GOT3 (cell line): ENCODE measurements around the gene WNT7A.

Experiments
- DNase-seq: peaks from one replicate; lab custom pipeline; 2025; ENCODE audit warnings: mixed read lengths; lab: John Stamatoyannopoulos, UW

WNT7A gene

GRCh38 chr3:13792512-13793371 lies 87.1 kb downstream of the WNT7A start:
- DNase-seq = no peak

- no peak for DNase-seq
These were observed 87.8 kb downstream of the WNT7A start for GRCh38 chr3:13792051-13792490.

DNA sequence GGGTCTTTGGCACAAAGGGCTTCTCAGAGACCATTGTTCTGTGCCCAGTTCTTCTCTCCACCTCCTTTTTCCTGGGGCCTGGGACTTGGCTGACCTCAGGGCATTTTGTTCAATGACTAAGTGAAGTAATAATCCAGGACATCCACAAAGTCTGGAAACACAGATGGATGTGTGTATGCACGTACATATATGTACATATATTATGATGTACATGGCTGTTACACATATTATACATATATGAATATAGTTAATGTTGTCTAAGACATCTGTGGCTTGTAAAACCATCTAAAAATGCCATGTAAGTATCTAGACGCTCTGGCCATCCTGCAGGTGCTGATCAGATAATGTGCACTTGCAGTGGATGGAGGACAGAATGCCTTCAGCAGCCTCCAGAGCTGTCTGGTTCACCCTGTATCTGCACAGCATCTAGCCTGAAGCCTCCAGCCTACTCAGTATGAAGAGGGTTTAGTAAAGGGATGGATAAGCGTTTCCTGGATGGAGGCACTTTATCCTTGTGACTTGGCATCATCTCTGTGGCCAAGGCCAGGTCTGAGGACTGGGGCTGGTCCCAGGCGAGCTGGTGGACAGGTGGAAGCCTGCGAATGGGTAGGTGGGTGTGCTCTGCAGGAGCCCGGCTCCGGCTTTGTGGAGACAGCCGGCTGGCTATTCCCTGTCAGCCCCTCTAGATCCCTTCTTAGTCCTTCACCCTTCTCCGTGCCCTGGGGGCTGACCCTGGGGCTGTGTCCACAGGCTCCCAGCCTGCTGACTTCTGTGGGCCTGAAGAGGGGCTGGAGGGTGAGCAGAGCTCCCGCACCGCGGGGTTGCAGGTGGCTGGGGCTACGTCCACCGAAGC lies 88.4 kb downstream of the WNT7A start:
- DNase-seq = no peak

DNA sequence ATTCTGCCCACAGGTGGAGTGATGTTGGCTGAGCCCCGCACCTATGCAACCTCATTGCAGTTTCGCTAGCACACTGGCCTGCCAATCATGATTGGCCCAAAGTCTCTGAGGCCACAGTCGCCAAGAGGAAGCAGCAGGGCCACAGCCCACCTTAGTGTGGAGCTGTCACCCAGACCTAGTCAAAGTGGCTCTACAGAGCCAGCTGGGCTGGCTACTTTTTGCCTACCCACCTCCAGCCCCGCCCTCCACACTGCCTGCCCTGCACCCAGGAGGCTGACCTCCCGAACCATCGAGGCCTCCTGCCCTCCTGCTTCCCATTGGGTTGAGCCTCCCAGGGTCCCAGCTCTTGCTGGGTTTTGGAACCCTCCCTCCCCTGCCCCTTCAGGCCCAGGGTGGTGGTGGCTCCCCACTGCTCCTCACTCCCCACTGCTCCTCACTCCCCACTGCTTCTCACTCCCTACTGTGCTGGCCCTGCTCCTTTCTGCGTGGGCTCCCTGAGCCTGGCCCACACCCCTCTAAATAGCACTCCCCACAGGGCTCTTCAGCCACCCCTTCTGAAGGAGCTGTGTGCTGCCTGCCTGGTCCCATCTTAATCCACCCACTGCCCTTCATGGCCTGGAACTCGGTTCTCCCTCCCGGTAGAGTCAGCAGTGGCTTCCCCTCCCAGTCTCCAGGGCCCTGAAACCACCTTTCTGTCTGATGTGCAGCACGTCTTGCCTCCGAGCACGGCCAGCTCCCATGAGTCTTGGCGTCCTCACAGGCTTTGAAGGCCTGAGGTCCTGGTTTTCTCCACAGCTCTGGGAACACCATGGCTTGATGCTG lies 89.3 kb downstream of the WNT7A start:
- DNase-seq = no peak

GRCh38 chr3:13788522-13789424 lies 91.1 kb downstream of the WNT7A start:
- DNase-seq = no peak

DNA sequence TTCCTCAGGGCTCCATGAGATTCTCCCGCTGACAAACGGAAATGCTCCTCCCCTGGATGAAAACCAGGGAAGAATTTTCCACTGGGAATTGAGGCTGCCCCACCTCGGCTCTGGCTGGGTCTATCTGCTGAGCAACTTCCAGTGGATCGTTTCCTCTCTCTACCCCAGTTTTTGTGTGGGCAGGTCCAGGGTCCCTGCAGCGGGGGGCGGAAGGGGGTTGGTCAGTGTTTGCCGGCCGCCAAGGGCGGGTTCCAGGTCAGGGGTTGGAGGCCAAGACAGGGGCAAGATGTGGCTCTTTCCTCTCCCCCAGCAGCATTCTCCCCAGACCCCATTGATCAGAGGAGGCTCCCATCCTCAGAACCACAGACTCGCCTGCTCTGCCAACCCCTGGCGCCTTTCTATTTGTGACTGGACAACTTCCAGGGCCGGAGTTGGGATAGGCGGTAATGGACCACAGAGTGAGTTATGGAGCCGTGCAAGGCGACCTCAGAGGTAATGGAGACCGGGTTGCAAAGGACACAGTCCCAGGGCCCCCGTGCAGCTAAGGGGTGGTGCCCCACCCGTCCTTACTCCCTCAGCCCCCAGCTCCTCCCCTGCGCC lies 92.2 kb downstream of the WNT7A start:
- no peak for DNase-seq

- DNase-seq = no peak
These were observed 93.1 kb downstream of the WNT7A start for GRCh38 chr3:13786811-13787210.

DNA sequence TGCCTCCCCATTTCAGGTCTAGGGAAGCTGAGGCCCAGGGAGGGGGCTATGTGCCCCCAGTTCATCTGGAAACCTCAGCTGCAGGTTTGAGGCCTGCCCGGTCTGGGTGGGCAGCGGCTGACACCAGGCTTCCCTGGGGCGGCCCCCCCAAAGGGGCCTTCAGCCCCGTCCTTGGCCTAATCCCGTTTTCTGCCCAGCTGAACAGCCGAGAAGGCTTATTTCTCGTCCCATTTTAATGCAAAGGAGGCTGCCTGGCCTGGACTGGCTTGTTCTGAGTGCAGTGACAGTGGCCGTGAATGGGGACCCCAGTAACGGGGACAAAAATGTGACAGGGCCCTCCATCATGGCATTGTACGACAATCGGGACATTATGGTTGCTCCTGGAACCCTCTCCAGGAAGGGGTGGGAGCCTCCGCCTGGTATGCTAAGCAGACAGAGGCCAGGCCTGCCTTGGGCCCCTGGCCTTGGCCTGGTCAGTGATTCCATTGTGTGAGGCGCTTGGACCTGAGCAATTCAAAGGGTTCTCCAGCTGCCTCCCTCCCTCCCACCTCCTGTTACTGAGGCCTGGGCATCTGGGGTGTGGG lies 93.9 kb downstream of the WNT7A start:
- DNase-seq = no peak

- no peak for DNase-seq
These were observed 94.5 kb downstream of the WNT7A start for GRCh38 chr3:13785351-13785750.

GRCh38 chr3:13783476-13783875 lies 96.4 kb downstream of the WNT7A start:
- no peak for DNase-seq

DNA sequence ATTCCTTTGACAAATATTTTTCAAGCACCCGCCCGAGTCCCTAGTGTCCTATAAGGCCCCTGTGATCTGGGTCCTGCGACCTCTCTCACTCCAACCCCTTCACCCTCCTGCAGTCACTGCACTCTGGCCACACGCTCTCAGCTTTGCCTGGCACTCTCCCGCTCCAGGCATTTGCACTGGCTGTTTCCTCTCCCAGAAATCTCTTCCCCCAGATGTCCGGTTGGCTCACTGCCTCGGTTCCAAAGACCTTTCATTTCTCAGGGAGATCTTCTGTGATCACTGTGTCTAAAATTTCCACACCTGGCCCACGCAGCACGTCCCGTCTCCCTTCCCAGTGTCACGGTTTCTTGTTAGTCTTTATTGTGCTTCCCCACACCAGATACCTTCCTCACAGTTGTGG lies 97.4 kb downstream of the WNT7A start:
- no peak for DNase-seq

DNA sequence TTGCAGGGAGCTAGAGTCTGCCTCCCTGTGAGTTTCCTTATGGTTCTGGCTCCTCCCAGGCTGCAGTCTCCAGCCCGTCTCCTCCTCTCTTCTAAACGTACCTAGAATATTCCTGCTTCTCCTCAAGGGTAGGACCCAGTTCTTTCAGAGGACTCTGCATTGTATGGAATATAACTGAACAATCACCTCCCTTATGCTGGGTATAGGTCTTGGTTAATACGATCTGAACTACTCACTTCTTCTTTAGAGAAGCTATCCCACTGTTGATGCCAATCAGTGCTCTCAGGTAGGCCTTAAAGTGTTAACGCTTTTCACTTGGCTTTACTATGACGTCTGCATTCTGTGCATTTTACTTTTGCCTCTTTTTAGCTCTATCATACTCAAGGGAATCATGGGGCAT lies 98.5 kb downstream of the WNT7A start:
- no peak for DNase-seq

GRCh38 chr3:13780432-13781176 lies 99.3 kb downstream of the WNT7A start:
- no peak for DNase-seq

GRCh38 chr3:13776253-13777050 lies 103.4 kb downstream of the WNT7A start:
- DNase-seq = no peak

DNA sequence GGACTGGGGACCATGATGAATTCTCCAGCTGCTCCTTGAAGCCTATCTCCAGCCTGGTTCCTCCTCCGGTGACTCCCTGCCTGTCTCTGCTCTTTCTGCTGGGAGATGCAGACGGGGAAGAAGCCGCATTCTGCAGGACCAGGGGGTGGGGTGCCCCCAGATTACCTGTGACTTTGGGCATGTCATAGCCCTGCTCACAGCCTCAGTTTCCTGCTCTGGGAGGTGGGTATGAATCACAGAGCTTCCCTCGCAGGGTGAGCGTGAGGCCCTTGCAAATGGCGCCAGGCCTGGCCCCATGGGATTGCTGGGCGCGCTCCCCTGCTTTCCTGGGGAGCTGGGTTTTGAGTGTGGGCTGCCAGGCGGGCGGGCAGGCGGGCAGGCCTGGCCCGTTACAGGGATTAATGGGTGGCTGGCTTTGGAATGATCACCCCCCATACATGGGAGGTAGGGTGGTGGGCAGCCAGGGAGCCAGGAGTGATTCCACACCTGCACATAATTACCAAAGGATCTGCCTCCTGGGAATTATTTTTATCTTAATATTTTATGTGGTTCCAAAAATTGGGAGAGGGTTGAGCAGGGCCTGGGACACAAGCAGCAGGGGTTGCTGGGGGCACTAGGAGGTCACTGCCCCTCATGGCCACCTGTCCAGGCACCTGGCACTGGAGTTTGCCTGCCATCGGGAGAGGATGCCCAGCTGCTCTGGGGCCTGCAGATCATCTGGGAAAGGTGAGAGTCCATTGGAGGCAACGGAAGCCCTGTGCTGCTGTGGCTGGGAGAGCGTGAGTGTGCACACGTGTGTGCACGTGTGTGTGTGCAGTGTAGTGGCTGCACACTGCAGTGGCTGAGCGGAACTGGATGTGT lies 106.8 kb downstream of the WNT7A start:
- DNase-seq = no peak

- no peak for DNase-seq
These were observed 107.5 kb downstream of the WNT7A start for GRCh38 chr3:13772321-13772745.

DNA sequence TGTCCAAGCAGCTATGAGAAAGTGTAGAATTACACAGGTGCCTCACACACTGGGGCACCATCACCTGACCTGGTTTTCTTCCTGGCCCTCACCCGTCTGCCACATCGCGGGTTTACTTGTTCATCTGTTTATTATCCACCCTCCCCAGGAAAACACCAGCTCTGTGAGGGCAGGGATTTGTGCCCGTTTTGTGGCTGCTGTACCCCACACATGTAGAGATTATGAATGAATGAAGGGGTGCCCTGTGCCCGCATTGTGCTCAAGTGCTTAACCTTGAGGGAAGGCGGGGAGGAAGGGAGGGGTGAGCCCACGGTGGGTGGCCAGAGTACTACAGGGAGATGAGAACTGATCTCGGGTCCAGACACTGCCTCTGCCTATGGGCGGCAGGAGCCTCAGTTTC lies 108.4 kb downstream of the WNT7A start:
- no peak for DNase-seq
